SK-N-SH treated with all-trans-retinoic acid at 6 μM for 48 hours (cell line): ENCODE measurements around the gene CERS5.

ENCODE experiments used
- ARNTL ChIP-seq: fragments of 450-650 bp; formaldehyde crosslinking; IDR thresholded peaks from 2 replicates; pipeline ENCODE4 v1.5.0; 2020; ENCODE audit warnings: low read depth, mild to moderate bottlenecking, moderate library complexity, borderline replicate concordance
- OSR1 ChIP-seq: fragments of 250-450 bp; sonication (Bioruptor Pico); IDR thresholded peaks from 2 replicates; pipeline ENCODE4 v1.8.0; 2022; ENCODE audit warnings: moderate library complexity, mild to moderate bottlenecking, inconsistent platforms
- RARB ChIP-seq: fragments of 250-450 bp; sonication (Bioruptor Pico); IDR thresholded peaks from 2 replicates; pipeline ENCODE4 v1.8.0; 2021; ENCODE audit warnings: mild to moderate bottlenecking, moderate library complexity
- SNAI2 ChIP-seq: fragments of 250-450 bp; sonication (Bioruptor Pico); IDR thresholded peaks from 2 replicates; pipeline ENCODE4 v1.5.0; 2020; ENCODE audit warnings: mild to moderate bottlenecking, moderate library complexity
- TCF4 ChIP-seq: fragments of 250-450 bp; sonication (Bioruptor Pico); IDR thresholded peaks from 2 replicates; pipeline ENCODE4 v1.8.0; 2021; ENCODE audit warnings: mild to moderate bottlenecking, moderate library complexity, borderline replicate concordance
- ZC3H10 ChIP-seq: fragments of 250-450 bp; sonication (Bioruptor Pico); IDR thresholded peaks from 2 replicates; pipeline ENCODE4 v1.5.1; 2021; ENCODE audit warnings: mild to moderate bottlenecking, moderate library complexity
- ZFP3 ChIP-seq: fragments of 250-450 bp; sonication (Bioruptor Pico); IDR thresholded peaks from 2 replicates; pipeline ENCODE4 v1.5.0; 2020; ENCODE audit warnings: mild to moderate bottlenecking, moderate library complexity
- ZFP30 ChIP-seq: fragments of 450-650 bp; formaldehyde crosslinking; IDR thresholded peaks from 2 replicates; pipeline ENCODE4 v1.5.0; 2022; ENCODE audit warnings: mild to moderate bottlenecking, moderate library complexity
- ZNF565 ChIP-seq: fragments of 450-650 bp; formaldehyde crosslinking; conservative IDR thresholded peaks from 2 replicates; pipeline ENCODE4 v1.5.0; 2020; ENCODE audit warnings: low read depth, mild to moderate bottlenecking, moderate library complexity
- ZNF70 ChIP-seq: fragments of 450-650 bp; formaldehyde crosslinking; IDR thresholded peaks from 2 replicates; pipeline ENCODE4 v1.5.0; 2020; ENCODE audit warnings: mild to moderate bottlenecking, moderate library complexity
- ZNF8 ChIP-seq: fragments of 450-650 bp; formaldehyde crosslinking; IDR thresholded peaks from 2 replicates; pipeline ENCODE4 v1.5.0; 2020; ENCODE audit warnings: mild to moderate bottlenecking, moderate library complexity
- TF ChIP-seq, protein P1 (sequence below): fragments of 250-450 bp; sonication (Bioruptor Pico); IDR thresholded peaks from 2 replicates; pipeline ENCODE4 v1.8.0; 2021; ENCODE audit warnings: low read depth, mild to moderate bottlenecking, moderate library complexity, borderline replicate concordance
- TF ChIP-seq, protein P2 (sequence below): fragments of 250-450 bp; sonication (Bioruptor Pico); IDR thresholded peaks from 2 replicates; pipeline ENCODE4 v1.8.0; 2020; ENCODE audit warnings: mild to moderate bottlenecking, moderate library complexity, borderline replicate concordance

DNA sequence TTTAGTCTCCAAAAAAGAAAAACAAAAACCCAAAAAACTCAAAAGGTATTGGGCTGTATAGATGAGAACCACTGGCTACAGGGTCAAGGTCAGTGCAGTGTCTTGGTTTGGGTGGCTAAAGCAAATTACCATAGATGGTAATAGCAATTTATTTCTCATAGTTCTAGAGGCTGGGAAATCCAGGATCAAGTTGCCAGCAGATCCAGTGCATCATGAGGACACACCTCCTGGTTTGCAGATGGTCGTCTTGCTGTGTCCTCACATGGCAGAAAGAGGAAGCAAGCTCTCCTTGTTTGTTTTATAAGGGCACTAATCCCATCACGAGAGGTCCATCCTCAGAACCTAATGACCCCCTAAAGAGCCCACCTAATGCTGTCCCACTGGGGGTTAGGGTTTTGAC, 44.0 kb downstream of the CERS5 start:
- TF ChIP-seq RARB (no peak), ZFP3 (CRISPR knock-in tag) (no peak), ZNF565 (no peak), ZNF8 (no peak), SNAI2 (no peak), ZC3H10 (CRISPR knock-in tag) (no peak), TCF4 (no peak), ZNF70 (CRISPR knock-in tag) (no peak), OSR1 (CRISPR knock-in tag) (no peak), ARNTL (CRISPR knock-in tag) (no peak), ZFP30 (CRISPR knock-in tag) (no peak)
- TF ChIP-seq, protein P1, sequence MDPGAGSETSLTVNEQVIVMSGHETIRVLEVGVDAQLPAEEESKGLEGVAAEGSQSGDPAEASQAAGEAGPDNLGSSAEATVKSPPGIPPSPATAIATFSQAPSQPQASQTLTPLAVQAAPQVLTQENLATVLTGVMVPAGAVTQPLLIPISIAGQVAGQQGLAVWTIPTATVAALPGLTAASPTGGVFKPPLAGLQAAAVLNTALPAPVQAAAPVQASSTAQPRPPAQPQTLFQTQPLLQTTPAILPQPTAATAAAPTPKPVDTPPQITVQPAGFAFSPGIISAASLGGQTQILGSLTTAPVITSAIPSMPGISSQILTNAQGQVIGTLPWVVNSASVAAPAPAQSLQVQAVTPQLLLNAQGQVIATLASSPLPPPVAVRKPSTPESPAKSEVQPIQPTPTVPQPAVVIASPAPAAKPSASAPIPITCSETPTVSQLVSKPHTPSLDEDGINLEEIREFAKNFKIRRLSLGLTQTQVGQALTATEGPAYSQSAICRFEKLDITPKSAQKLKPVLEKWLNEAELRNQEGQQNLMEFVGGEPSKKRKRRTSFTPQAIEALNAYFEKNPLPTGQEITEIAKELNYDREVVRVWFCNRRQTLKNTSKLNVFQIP (CRISPR knock-in tag) = no peak
- TF ChIP-seq, protein P2, sequence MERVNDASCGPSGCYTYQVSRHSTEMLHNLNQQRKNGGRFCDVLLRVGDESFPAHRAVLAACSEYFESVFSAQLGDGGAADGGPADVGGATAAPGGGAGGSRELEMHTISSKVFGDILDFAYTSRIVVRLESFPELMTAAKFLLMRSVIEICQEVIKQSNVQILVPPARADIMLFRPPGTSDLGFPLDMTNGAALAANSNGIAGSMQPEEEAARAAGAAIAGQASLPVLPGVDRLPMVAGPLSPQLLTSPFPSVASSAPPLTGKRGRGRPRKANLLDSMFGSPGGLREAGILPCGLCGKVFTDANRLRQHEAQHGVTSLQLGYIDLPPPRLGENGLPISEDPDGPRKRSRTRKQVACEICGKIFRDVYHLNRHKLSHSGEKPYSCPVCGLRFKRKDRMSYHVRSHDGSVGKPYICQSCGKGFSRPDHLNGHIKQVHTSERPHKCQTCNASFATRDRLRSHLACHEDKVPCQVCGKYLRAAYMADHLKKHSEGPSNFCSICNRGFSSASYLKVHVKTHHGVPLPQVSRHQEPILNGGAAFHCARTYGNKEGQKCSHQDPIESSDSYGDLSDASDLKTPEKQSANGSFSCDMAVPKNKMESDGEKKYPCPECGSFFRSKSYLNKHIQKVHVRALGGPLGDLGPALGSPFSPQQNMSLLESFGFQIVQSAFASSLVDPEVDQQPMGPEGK (CRISPR knock-in tag) = no peak
